Parathyroid adenoma (tissue), 2 donors: ENCODE results near the gene HIRA.

Source experiments
- H2AFZ ChIP-seq: fragments of 300-600 bp; sonication (generic); one replicate; pipeline ENCODE4 v1.7.0; 2017; ENCODE audit warnings: antibody characterized with exemption, mild to moderate bottlenecking
- H3K27ac ChIP-seq: fragments of 300-600 bp; sonication (generic); one replicate; pipeline ENCODE4 v1.7.0; 2017
- H3K27me3 ChIP-seq: fragments of 300-600 bp; sonication (generic); one replicate; pipeline ENCODE4 v1.7.0; 2017; ENCODE audit warnings: low read length; ENCODE audit not compliant: control insufficient read depth, insufficient read depth
- H3K36me3 ChIP-seq: fragments of 300-600 bp; sonication (generic); one replicate; pipeline ENCODE4 v1.7.0; 2017; ENCODE audit warnings: low read length; ENCODE audit not compliant: control insufficient read depth, insufficient read depth
- H3K4me1 ChIP-seq: fragments of 300-600 bp; sonication (generic); one replicate; pipeline ENCODE4 v1.7.0; 2017; ENCODE audit warnings: control low read depth
- H3K4me2 ChIP-seq: fragments of 300-600 bp; sonication (generic); one replicate; pipeline ENCODE4 v1.7.0; 2017; ENCODE audit warnings: low read length
- H3K4me3 ChIP-seq: fragments of 300-600 bp; sonication (generic); one replicate; pipeline ENCODE4 v1.7.0; 2017; ENCODE audit warnings: low read depth, low read length
- H3K79me2 ChIP-seq: fragments of 300-600 bp; sonication (generic); one replicate; pipeline ENCODE4 v1.7.0; 2017; ENCODE audit warnings: control low read depth
- H3K9ac ChIP-seq: fragments of 300-600 bp; sonication (generic); one replicate; pipeline ENCODE4 v1.7.0; 2017; ENCODE audit warnings: mild to moderate bottlenecking
- H3K9me3 ChIP-seq: fragments of 300-600 bp; sonication (generic); one replicate; pipeline ENCODE4 v1.7.0; 2017; ENCODE audit warnings: low read length; ENCODE audit not compliant: control insufficient read depth
- CTCF ChIP-seq: fragments of 300-600 bp; sonication (generic); IDR thresholded peaks from one replicate; pipeline ENCODE4 v1.7.0; 2017; ENCODE audit warnings: antibody characterized with exemption, mild to moderate bottlenecking
- donor health status: primary hyperparathyroidism.

The HIRA gene

GRCh38 chr22:19473578-19473977, 42.0 kb upstream of the HIRA start:
- H3K36me3 ChIP-seq: no peaks in the 10 kb centered on the region
- no peak overlapping the region for H3K27ac ChIP-seq
- TF ChIP-seq CTCF: no peak
- no peaks in the 10 kb centered on the region for H3K27me3 ChIP-seq
- no peak overlapping the region for H3K4me2 ChIP-seq
- peaks cover 9% of the 10 kb centered on the region for H3K79me2 ChIP-seq
- no peak overlapping the region for H2AFZ ChIP-seq
- H3K4me3 ChIP-seq: no peak overlapping the region
- H3K9me3 ChIP-seq: no peaks in the 10 kb centered on the region
- H3K4me1 ChIP-seq: peaks cover 4% of the 10 kb centered on the region
- H3K9ac ChIP-seq: no peak overlapping the region

- H3K36me3 ChIP-seq: no peaks in the 10 kb centered on the region
Observed at GRCh38 chr22:19472233-19472632, 40.7 kb upstream of the HIRA start.

GRCh38 chr22:19471572-19471971, 40.0 kb upstream of the HIRA start:
- H3K4me3 ChIP-seq: no peak overlapping the region
- H3K4me1 ChIP-seq: no peaks in the 10 kb centered on the region
- H3K27ac ChIP-seq: no peak overlapping the region
- H3K4me2 ChIP-seq: no peak overlapping the region
- H3K36me3 ChIP-seq: no peaks in the 10 kb centered on the region
- no peak for TF ChIP-seq CTCF
- no peak overlapping the region for H3K9ac ChIP-seq
- peaks cover 4% of the 10 kb centered on the region for H3K79me2 ChIP-seq
- no peaks in the 10 kb centered on the region for H3K27me3 ChIP-seq
- H3K9me3 ChIP-seq: no peaks in the 10 kb centered on the region
- no peak overlapping the region for H2AFZ ChIP-seq

More at GRCh38 chr22:19472233-19472632, 40.7 kb upstream of the HIRA start:
- Histone ChIP-seq H3K4me2 (no peak overlapping the region), H3K27me3 (no peaks in the 10 kb centered on the region), H3K4me1 (no peaks in the 10 kb centered on the region), H2AFZ (no peak overlapping the region), H3K79me2 (peaks cover 4% of the 10 kb centered on the region), H3K27ac (no peak overlapping the region), H3K9me3 (no peaks in the 10 kb centered on the region), H3K4me3 (no peak overlapping the region), H3K9ac (no peak overlapping the region)
- no peak for TF ChIP-seq CTCF

GRCh38 chr22:19470010-19470409, 38.5 kb upstream of the HIRA start:
- Histone ChIP-seq H3K4me3 (no peak overlapping the region), H3K9ac (no peak overlapping the region), H3K79me2 (peaks cover 4% of the 10 kb centered on the region), H3K9me3 (no peaks in the 10 kb centered on the region), H3K27me3 (no peaks in the 10 kb centered on the region), H3K4me1 (no peaks in the 10 kb centered on the region), H3K27ac (no peak overlapping the region), H3K36me3 (no peaks in the 10 kb centered on the region), H2AFZ (no peak overlapping the region), H3K4me2 (no peak overlapping the region)
- no peak for TF ChIP-seq CTCF

GRCh38 chr22:19469421-19469820, 37.9 kb upstream of the HIRA start:
- Histone ChIP-seq H3K9me3 (no peaks in the 10 kb centered on the region), H3K36me3 (no peaks in the 10 kb centered on the region), H3K4me1 (no peaks in the 10 kb centered on the region), H3K9ac (no peak overlapping the region), H3K4me3 (no peak overlapping the region), H2AFZ (no peak overlapping the region), H3K27me3 (no peaks in the 10 kb centered on the region), H3K27ac (no peak overlapping the region), H3K4me2 (no peak overlapping the region), H3K79me2 (peaks cover 4% of the 10 kb centered on the region)
- no peak for TF ChIP-seq CTCF
